HepG2 (cell line): ENCODE data around the gene ZFYVE21. TPM values are rescaled to one million over a fixed set of nuclear protein-coding genes. Genes with fewer than 3 reads are reported as not detected.

ENCODE experiments used
- ATAC-seq: fragments of 200-7000 bp; cut with Tn5 transposase; 3 replicates; pipeline ENCODE4 v1.9.1; 2020; ENCODE audit warnings: mild to moderate bottlenecking, moderate library complexity
- BruUV-seq: library from RNA; stranded (reverse); fragments of 400-500 nt; replicated peaks from 2 replicates; lab custom pipeline; 2021; lab: Mats Ljungman, UMichigan
- CTCF ChIA-PET: fragments of 300-600 bp; formaldehyde crosslinking; extraction: SDS; loops from one replicate; lab custom pipeline; 2021; ENCODE audit warnings: low total read pairs, inconsistent platforms, low intra/inter-chr PET ratio; lab: Yijun Ruan, JAX
- POLR2A ChIA-PET: fragments of 350-600 bp; sonication (Branson Sonifier 250); formaldehyde crosslinking; loops from one replicate; lab custom pipeline; 2020; ENCODE audit warnings: antibody characterized with exemption, inconsistent platforms; lab: Yijun Ruan, JAX
- DNase-seq: peaks from one replicate; pipeline ENCODE4 v3.0.0-alpha.2; 2015; ENCODE audit warnings: low spot score
- FAIRE-seq: peaks from 3 replicates; lab custom pipeline; 2011; peaks lifted over from hg19 to GRCh38; lab: Jason Lieb, UNC
- H2AFZ ChIP-seq: one replicate; pipeline ENCODE4 v1.6.1; 2011; ENCODE audit warnings: low read length, inconsistent platforms
- H3K27ac ChIP-seq: fragments of 300-600 bp; 3 replicates; pipeline ENCODE4 v1.8.0; 2011; ENCODE audit warnings: mixed run types, mild to moderate bottlenecking, mixed read lengths, low read length, inconsistent platforms; ENCODE audit not compliant: insufficient read depth; ENCODE audit errors: extremely low read length
- H3K27me3 ChIP-seq, 2 experiments: fragments of 200-600 bp in 1 of 2; 2 replicates in 1 of 2; 3 replicates in 1 of 2; pipeline versions ENCODE4 v1.6.0 to v1.8.0; 2011; ENCODE audit warnings: low read length in 2 of 2, mild to moderate bottlenecking in 2 of 2, moderate library complexity in 2 of 2, inconsistent platforms in 1 of 2; ENCODE audit not compliant: insufficient read depth in 2 of 2, control insufficient read depth in 1 of 2
- H3K36me3 ChIP-seq, 2 experiments: fragments of 200-600 bp in 1 of 2; replicated peaks in 1 of 2; 2 replicates in 1 of 2; 3 replicates in 1 of 2; pipeline versions ENCODE4 v1.5.1 to v1.8.0; 2011; ENCODE audit warnings: low read length in 2 of 2, inconsistent platforms in 1 of 2; ENCODE audit not compliant: insufficient read depth in 2 of 2, control insufficient read depth in 1 of 2
- H3K4me1 ChIP-seq: 2 replicates; pipeline ENCODE4 v1.5.1; 2012; ENCODE audit warnings: low read length, inconsistent platforms; ENCODE audit not compliant: insufficient read depth
- H3K4me2 ChIP-seq: 2 replicates; pipeline ENCODE4 v1.6.0; 2011; ENCODE audit warnings: low read depth, low read length, inconsistent platforms
- H3K4me3 ChIP-seq, 3 experiments: fragments of 200-600 bp in 1 of 3; sonication (generic), shearing (Covaris generic) in 1 of 3; replicated peaks in 1 of 3; 2 replicates each; pipeline ENCODE4 v1.5.1; 2011 to 2016; ENCODE audit warnings: low read length in 3 of 3, inconsistent platforms in 2 of 3, low read depth in 2 of 3, mild to moderate bottlenecking in 2 of 3, control low read depth in 1 of 3, mixed read lengths in 1 of 3; ENCODE audit not compliant: insufficient read depth in 1 of 3
- H3K79me2 ChIP-seq: one replicate; pipeline ENCODE4 v1.6.1; 2011; ENCODE audit warnings: low read length, inconsistent platforms; ENCODE audit not compliant: insufficient read depth
- H3K9ac ChIP-seq: 2 replicates; pipeline ENCODE4 v1.6.0; 2011; ENCODE audit warnings: mild to moderate bottlenecking, low read depth, low read length, inconsistent platforms; ENCODE audit not compliant: insufficient read depth
- H3K9me3 ChIP-seq: 2 replicates; pipeline ENCODE4 v1.5.1; 2012; ENCODE audit warnings: mild to moderate bottlenecking, low read length
- H4K20me1 ChIP-seq: 2 replicates; pipeline ENCODE4 v1.6.0; 2011; ENCODE audit warnings: inconsistent platforms, mild to moderate bottlenecking, low read length, moderate library complexity; ENCODE audit not compliant: insufficient read depth
- HDAC2 ChIP-seq: sonication (generic); formaldehyde crosslinking; IDR thresholded peaks from 2 replicates; pipeline ENCODE4 v1.4.0; 2020; ENCODE audit warnings: missing genetic modification reagents
- WGBS: methylation state at CpG from one replicate; pipeline ENCODE4 v1.1.6; 2017; ENCODE audit warnings: low lambda C conversion rate; 5-methylcytosine and 5-hydroxymethylcytosine counted together
- in situ Hi-C: cut with HindIII; loops from 2 replicates; pipeline ENCODE4 v1.10.0; 2017; ENCODE audit warnings: low pct_unique_long_range_greater_than_20kb; ENCODE audit not compliant: extremely low pct_ligation_motif_present
- intact Hi-C: fragments of 100-400 bp; cut with micrococcal nuclease; formaldehyde crosslinking; loops from one replicate; pipeline ENCODE4 v1.10.0; 2022; ENCODE audit not compliant: unreplicated experiment
- polyA plus RNA-seq, 8 experiments: library from polyadenylated mRNA; depleted of rRNA in 3 of 8; stranded (reverse) in 7 of 8; unstranded in 1 of 8; fragments of >200 nt; fragmentation: Illumina TruSeq in 4 of 8; extraction: Trizol in 4 of 8; gene quantifications; 2 replicates each; pipeline versions ENCODE4 v1.2.1 to v1.2.3, GENCODE V29; 2011 to 2016; ENCODE audit warnings: low read depth in 4 of 8, missing spikeins in 1 of 8, mixed read lengths in 1 of 8; ENCODE audit not compliant: insufficient read depth in 1 of 8
- total RNA-seq, 5 experiments: library from RNA; depleted of rRNA; stranded (reverse); fragments of >200 nt; fragmentation: Illumina TruSeq; extraction: Trizol; gene quantifications; 2 replicates each; pipeline ENCODE4 v1.2.3, GENCODE V29; 2016; ENCODE audit warnings: low read depth in 1 of 5
- TF ChIP-seq, protein P1 (sequence below): sonication (generic); formaldehyde crosslinking; IDR thresholded peaks from 2 replicates; pipeline ENCODE4 v1.4.0; 2020; ENCODE audit warnings: mild to moderate bottlenecking, missing genetic modification reagents
- TF ChIP-seq, protein P2 (sequence below): sonication (generic); formaldehyde crosslinking; IDR thresholded peaks from 2 replicates; pipeline ENCODE4 v1.8.0; 2022; ENCODE audit warnings: mild to moderate bottlenecking, missing genetic modification reagents, moderate library complexity
- TF ChIP-seq, protein P3 (sequence below), 2 experiments: IDR thresholded peaks; 2 replicates each; pipeline ENCODE4 v1.6.1; 2011 to 2012; ENCODE audit warnings: low read length in 2 of 2, borderline replicate concordance in 1 of 2, low read depth in 1 of 2, mild to moderate bottlenecking in 1 of 2, moderate library complexity in 1 of 2

The ZFYVE21 gene
- total and polyA plus RNA-seq, 2 of the 13 experiments (the other 11 are each of a cell fraction or from before 2014, with no cell fraction given): 34.3 to 34.4 TPM

DNA sequence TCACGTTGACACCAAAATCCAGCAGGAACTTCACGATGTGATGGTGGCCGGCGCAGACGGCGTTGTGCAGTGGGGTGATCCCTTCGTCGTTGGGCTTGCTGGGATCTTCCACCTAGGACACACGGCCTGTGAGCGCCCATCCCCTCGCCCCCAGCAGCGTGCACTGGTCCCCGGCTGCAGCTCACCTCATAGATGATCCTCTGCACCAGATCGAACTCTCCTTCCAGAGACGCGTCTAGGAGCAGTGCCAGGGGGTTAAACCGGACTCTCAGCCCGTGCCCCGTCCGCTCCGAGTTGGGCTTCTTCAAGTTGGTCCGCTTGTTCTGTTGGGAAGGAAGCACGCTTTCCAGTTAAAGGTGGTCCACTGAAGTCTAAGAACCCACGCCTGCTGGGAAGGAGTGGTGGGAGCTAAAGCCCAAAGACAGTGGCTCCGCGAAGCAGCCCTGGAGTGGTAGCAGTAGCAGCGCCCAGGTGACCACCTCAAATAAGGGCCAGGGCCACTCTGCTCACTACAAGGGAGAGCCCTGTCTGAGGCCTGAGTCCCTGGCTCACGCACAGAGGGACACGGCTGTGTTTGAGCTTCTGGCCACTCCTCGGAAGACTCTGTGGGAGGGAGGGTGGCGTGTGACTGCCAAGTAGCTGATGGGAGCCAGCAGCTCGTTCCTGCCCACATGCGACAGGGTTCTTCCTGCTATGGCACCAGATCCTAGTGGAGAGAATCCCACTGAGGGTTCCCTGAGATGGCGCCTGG is 23.3 kb downstream of the ZFYVE21 start:
- H3K4me1 ChIP-seq: 0 out of 2 replicates have a peak, but pooled peaks cover 10% of the 10 kb centered on the region
- 98% methylated on average over 29 of the region's 34 CpGs for WGBS
- BruUV-seq: no TSS peak
- H3K4me3 ChIP-seq: no peak overlapping the region
- no peak overlapping the region for H3K27ac ChIP-seq
- no peak overlapping the region for H3K4me2 ChIP-seq
- H3K36me3 ChIP-seq: peaks cover 11 to 27% of the 10 kb centered on the region in 2 experiments; a peak in 4 of 5 replicates
- no peak overlapping the region for H3K9ac ChIP-seq
- no peaks in the 10 kb centered on the region for H3K9me3 ChIP-seq
- in situ Hi-C loops: no loop called here
- FAIRE-seq (no peak), ATAC-seq (no peak), DNase-seq (no peak)
- H3K79me2 ChIP-seq: no peaks in the 10 kb centered on the region
- H3K27me3 ChIP-seq: no peaks in the 10 kb centered on the region
- ChIA-PET POLR2A (no interaction called here), CTCF (no interaction called here)
- intact Hi-C loops: no loop called here
- TF ChIP-seq, protein P1, sequence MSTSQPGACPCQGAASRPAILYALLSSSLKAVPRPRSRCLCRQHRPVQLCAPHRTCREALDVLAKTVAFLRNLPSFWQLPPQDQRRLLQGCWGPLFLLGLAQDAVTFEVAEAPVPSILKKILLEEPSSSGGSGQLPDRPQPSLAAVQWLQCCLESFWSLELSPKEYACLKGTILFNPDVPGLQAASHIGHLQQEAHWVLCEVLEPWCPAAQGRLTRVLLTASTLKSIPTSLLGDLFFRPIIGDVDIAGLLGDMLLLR (CRISPR knock-in tag): no peak
- TF ChIP-seq HDAC2 (CRISPR knock-in tag): no peak
- TF ChIP-seq, protein P2, sequence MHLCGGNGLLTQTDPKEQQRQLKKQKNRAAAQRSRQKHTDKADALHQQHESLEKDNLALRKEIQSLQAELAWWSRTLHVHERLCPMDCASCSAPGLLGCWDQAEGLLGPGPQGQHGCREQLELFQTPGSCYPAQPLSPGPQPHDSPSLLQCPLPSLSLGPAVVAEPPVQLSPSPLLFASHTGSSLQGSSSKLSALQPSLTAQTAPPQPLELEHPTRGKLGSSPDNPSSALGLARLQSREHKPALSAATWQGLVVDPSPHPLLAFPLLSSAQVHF (CRISPR knock-in tag): no peak
- TF ChIP-seq, protein P3, sequence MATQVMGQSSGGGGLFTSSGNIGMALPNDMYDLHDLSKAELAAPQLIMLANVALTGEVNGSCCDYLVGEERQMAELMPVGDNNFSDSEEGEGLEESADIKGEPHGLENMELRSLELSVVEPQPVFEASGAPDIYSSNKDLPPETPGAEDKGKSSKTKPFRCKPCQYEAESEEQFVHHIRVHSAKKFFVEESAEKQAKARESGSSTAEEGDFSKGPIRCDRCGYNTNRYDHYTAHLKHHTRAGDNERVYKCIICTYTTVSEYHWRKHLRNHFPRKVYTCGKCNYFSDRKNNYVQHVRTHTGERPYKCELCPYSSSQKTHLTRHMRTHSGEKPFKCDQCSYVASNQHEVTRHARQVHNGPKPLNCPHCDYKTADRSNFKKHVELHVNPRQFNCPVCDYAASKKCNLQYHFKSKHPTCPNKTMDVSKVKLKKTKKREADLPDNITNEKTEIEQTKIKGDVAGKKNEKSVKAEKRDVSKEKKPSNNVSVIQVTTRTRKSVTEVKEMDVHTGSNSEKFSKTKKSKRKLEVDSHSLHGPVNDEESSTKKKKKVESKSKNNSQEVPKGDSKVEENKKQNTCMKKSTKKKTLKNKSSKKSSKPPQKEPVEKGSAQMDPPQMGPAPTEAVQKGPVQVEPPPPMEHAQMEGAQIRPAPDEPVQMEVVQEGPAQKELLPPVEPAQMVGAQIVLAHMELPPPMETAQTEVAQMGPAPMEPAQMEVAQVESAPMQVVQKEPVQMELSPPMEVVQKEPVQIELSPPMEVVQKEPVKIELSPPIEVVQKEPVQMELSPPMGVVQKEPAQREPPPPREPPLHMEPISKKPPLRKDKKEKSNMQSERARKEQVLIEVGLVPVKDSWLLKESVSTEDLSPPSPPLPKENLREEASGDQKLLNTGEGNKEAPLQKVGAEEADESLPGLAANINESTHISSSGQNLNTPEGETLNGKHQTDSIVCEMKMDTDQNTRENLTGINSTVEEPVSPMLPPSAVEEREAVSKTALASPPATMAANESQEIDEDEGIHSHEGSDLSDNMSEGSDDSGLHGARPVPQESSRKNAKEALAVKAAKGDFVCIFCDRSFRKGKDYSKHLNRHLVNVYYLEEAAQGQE (IDR thresholded peaks at IDR 0.05; ENCODE audit: borderline replicate concordance in 1 of 2, low read depth in 1 of 2, low read length in 2 of 2): no peak
- no peaks in the 10 kb centered on the region for H4K20me1 ChIP-seq
- H2AFZ ChIP-seq: no peak overlapping the region
